Right lobe of liver (tissue), 4 donors: ENCODE results near the gene SLC1A3.

Experiments used
- POLR2A ChIP-seq: fragments of 450-650 bp; IDR thresholded peaks from one replicate; pipeline ENCODE4 v1.6.1; 2017; ENCODE audit warnings: antibody characterized with exemption, mild to moderate bottlenecking
- TF ChIP-seq, protein P1 (sequence below), 4 donors: fragments of 200-600 bp in 3 of 4; fragments of 450-650 bp in 1 of 4; IDR thresholded peaks; one replicate each; pipeline versions ENCODE4 v1.5.1 to v1.8.0; 2016 to 2022; ENCODE audit warnings: antibody characterized with exemption in 4 of 4, mild to moderate bottlenecking in 2 of 4
- donor health status: DM: no; HTN: no; CAD: no.
- donor health status: DM: no; HTN: no; CAD: no.
- donor health status: DM: no; HTN: yes; CAD: no.

- TF ChIP-seq, protein P1, sequence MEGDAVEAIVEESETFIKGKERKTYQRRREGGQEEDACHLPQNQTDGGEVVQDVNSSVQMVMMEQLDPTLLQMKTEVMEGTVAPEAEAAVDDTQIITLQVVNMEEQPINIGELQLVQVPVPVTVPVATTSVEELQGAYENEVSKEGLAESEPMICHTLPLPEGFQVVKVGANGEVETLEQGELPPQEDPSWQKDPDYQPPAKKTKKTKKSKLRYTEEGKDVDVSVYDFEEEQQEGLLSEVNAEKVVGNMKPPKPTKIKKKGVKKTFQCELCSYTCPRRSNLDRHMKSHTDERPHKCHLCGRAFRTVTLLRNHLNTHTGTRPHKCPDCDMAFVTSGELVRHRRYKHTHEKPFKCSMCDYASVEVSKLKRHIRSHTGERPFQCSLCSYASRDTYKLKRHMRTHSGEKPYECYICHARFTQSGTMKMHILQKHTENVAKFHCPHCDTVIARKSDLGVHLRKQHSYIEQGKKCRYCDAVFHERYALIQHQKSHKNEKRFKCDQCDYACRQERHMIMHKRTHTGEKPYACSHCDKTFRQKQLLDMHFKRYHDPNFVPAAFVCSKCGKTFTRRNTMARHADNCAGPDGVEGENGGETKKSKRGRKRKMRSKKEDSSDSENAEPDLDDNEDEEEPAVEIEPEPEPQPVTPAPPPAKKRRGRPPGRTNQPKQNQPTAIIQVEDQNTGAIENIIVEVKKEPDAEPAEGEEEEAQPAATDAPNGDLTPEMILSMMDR (IDR thresholded peaks at IDR 0.05): no peak
- TF ChIP-seq POLR2A: no peak
Measured at GRCh38 chr5:36698031-36698430, 91.6 kb downstream of the SLC1A3 start.
